Rectal smooth muscle tissue (tissue), 1 donor: ENCODE measurements around the gene DAPK2.
"Not testable (repeated sequence)": the region's sequence is repeated elsewhere in the genome, so short reads cannot be mapped to it uniquely, and the experiment has no call there.

ENCODE experiments used
- H3K27ac ChIP-seq: one replicate; pipeline ENCODE4 v1.7.0; 2013; ENCODE audit warnings: low read depth, low read length, inconsistent platforms
- H3K27me3 ChIP-seq: one replicate; pipeline ENCODE4 v1.7.0; 2013; ENCODE audit warnings: low read length; ENCODE audit not compliant: control insufficient read depth, insufficient read depth
- H3K36me3 ChIP-seq: one replicate; pipeline ENCODE4 v1.7.0; 2013; ENCODE audit warnings: low read length; ENCODE audit not compliant: control insufficient read depth, insufficient read depth
- H3K4me1 ChIP-seq: one replicate; pipeline ENCODE4 v1.7.0; 2013; ENCODE audit warnings: low read length; ENCODE audit not compliant: control insufficient read depth, insufficient read depth
- H3K4me3 ChIP-seq: one replicate; pipeline ENCODE4 v1.7.0; 2013; ENCODE audit warnings: low read length
- H3K9ac ChIP-seq: one replicate; pipeline ENCODE4 v1.7.0; 2013; ENCODE audit warnings: low read length

The DAPK2 gene

DNA sequence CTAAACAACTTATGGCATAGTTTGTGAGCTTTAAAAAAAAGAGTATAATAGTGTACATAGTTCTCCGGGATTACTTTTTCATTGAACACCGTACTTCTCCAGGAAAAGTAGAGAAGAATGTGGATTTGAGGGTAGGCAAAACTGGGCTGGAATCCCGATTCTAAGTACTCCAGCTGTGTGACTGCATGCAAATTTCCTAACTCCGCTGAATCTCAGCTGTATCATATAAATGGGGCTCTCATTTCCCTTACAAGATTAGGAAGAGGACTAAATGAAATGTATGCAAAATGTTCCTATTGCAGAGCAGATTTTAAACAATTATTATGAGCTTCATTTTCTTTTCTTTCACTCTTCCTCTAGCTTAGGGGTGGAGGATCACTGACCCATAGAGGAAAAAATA, 142.2 kb downstream of the DAPK2 start:
- no peaks in the 10 kb centered on the region for H3K4me1 ChIP-seq
- no peak overlapping the region for H3K9ac ChIP-seq
- no peaks in the 10 kb centered on the region for H3K27me3 ChIP-seq

DNA sequence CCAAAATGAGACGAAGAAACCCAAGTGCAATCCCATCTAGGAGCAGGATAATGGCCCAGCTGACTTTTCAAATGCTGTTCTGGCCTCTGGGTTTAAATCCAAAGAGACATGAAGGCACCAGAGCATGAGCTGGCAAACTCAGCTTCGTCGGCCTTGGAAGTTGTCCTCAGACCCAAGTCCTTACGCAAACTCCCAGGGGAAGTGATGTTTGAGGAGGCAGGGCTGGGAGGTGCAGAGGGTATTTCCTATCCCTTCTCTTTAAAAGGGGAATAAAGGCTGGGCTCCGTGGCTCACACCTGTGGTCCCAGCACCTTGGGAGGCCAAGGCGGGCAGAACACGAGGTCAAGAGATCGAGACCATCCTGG, 143.6 kb downstream of the DAPK2 start:
- Histone ChIP-seq H3K4me3 (no peak overlapping the region), H3K27me3 (no peaks in the 10 kb centered on the region), H3K4me1 (no peaks in the 10 kb centered on the region), H3K36me3 (no peaks in the 10 kb centered on the region), H3K9ac (no peak overlapping the region), H3K27ac (no peak overlapping the region)

More for the DNA sequence above, 142.2 kb downstream of the DAPK2 start:
- Histone ChIP-seq H3K4me3 (no peak overlapping the region), H3K27ac (no peak overlapping the region), H3K36me3 (no peaks in the 10 kb centered on the region)

DNA sequence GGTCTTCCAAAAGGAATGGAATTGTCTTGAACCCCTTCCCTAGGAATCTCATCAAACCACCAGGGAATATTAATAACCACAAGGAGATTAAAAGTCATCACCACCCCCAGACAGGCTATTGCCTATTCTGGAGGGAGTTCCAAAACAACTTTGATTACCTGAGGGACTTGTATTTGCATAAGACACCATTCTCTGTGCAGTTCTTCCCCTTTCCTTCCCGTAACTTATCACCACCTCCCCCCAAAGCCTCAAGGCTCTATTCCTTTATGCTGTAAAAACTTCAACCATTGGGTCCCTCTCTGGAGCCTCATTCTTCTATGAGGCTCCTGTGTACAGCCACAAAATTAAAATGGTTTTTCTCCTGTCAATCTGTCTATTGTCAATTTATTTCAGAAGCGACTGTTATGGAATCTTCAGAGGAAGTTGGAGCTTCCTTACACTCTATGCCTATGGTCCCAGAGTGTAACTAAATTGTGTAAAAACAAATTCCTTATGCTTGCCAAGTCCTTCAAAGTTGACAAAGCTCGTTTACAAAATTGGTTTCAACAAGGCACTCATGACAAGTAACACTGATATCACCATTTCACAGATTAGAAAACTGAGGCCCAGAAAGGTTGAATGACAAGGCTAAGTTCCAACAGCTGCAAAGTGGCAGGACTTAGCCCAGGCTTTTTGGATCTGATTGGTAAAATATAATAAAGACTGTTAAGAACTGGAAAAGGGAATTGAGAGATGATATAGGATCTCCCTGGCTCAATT, 144.2 kb downstream of the DAPK2 start:
- Histone ChIP-seq H3K4me3 (no peak overlapping the region), H3K4me1 (no peaks in the 10 kb centered on the region)

DNA sequence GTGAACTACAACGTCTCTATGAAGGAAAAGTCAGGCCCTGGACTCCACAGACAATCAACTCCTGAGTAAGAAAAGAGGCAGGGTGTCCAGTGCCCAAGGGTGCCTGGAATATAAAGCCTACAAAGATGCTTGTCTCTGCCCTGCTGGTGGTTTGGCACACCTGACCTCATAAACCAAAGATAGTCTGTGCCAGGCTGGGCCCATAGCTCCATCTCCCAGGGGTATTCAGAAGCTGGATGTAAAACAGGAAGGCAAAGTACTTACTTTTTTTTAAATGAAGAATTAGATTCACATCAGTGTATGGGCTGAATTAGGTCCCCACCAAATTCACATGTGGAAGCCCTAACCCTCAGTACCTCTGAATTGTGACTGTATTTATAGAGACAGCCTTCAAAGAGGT, 146.0 kb downstream of the DAPK2 start:
- Histone ChIP-seq H3K27ac (no peak overlapping the region), H3K4me1 (no peaks in the 10 kb centered on the region), H3K4me3 (no peak overlapping the region), H3K9ac (no peak overlapping the region), H3K27me3 (no peaks in the 10 kb centered on the region), H3K36me3 (no peaks in the 10 kb centered on the region)

More for the DNA sequence above, 144.2 kb downstream of the DAPK2 start:
- H3K27ac ChIP-seq: no peak overlapping the region
- H3K27me3 ChIP-seq: no peaks in the 10 kb centered on the region
- H3K36me3 ChIP-seq: no peaks in the 10 kb centered on the region
- H3K9ac ChIP-seq: no peak overlapping the region

DNA sequence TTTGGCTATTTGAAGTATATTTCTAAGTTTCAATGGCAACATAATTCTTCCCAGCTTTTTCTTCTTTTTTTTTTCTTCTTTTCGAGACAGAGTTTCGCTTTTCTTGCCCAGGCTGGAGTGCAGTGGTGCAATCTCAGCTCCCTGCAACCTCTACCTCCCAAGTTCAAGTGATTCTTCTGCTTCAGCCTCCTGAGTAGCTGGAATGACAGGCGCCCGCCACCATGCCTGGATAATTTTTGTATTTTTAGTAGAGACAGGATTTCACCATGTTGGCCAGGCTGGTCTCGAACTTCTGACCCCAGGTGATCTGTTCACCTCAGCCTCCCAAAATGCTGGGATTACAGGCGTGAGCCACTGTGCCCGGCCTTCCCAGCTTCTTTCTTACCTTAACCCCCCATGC, 146.7 kb downstream of the DAPK2 start:
- not testable (repeated sequence) for H3K27ac ChIP-seq, H3K36me3 ChIP-seq, H3K27me3 ChIP-seq, H3K4me3 ChIP-seq, H3K4me1 ChIP-seq, H3K9ac ChIP-seq

DNA sequence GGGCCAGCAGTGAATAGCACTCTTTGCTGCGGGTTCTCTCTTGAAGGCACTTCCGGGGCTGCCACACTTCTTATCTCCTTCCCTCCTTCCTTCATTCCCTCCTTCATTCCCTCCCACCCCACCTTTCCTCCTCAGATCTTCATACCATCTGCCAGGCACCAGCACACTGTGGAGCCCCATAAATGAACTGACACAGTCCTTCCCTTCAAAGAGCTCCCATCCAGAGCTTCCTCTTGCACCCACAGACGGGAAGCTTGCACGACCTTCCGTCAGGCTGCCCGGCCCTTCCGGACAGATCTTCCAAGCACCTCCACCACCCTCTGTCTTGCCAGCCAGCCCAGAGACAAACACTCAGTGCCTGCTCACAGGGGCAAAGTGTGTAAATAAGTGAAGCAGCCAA, 147.1 kb downstream of the DAPK2 start:
- no peaks in the 10 kb centered on the region for H3K4me1 ChIP-seq

DNA sequence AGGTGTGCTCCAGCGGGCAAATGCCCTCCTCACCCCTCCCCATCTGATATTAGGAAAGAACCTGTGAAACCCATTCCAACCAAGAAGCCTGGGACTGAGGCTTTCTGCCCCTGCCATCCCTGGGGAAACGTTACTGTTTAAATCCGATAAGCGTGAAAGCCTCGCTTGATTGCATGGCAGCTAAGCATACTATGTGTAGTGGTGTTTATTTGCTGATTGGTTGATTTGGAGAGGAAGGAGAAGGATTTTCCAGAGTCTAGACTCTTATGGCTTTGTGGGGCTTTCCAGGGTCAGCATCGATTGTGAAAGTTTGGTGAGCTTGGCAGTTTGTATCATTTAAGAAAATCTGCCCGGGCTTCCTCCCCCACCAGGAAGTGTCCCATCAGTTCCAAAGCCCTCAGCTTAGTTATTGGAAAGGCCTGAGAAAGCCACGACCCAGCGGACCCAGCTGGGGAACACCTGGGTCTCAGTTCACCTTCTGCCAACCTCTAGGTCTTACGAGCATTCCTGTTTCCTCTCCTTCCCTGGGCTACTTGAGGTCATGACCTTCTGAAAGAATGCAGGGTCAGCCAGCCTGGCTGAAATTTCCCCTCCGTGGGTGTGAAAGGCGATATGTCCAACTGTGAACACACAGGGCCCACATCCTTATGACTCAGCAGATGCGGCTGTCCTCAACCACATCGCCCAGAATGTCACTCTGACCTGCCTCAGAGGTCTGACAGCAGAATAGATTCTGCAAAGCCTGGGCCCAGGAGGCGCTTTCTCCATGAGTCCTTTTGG, 149.8 kb downstream of the DAPK2 start:
- Histone ChIP-seq H3K4me1 (no peaks in the 10 kb centered on the region), H3K27me3 (no peaks in the 10 kb centered on the region), H3K4me3 (no peak overlapping the region), H3K9ac (no peak overlapping the region), H3K27ac (no peak overlapping the region), H3K36me3 (no peaks in the 10 kb centered on the region)

More for the DNA sequence above, 147.1 kb downstream of the DAPK2 start:
- no peaks in the 10 kb centered on the region for H3K36me3 ChIP-seq
- H3K9ac ChIP-seq: no peak overlapping the region
- H3K4me3 ChIP-seq: no peak overlapping the region
- no peak overlapping the region for H3K27ac ChIP-seq
- H3K27me3 ChIP-seq: no peaks in the 10 kb centered on the region

DNA sequence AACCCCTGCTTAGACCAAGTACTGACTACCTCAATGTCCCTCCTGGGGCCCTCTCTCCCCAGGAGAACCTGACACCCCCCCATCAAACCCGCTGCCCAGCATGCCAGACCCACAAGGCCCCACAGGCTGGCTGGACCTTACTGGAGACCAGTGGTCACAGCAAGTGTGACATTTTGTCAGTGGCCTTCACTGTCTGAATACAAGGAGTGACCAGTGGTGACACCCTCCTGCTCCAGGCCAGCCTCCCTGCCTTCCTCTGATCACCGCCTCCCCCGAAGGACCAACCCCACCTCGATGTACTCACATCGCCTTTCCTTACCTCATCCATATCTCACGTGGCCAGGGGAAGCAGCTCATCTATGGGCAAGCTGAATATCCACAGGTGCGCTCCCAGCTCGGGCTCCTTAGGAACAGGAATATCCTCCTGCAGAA, 150.5 kb downstream of the DAPK2 start:
- H3K27ac ChIP-seq: no peak overlapping the region
- no peak overlapping the region for H3K9ac ChIP-seq
- no peaks in the 10 kb centered on the region for H3K4me1 ChIP-seq

DNA sequence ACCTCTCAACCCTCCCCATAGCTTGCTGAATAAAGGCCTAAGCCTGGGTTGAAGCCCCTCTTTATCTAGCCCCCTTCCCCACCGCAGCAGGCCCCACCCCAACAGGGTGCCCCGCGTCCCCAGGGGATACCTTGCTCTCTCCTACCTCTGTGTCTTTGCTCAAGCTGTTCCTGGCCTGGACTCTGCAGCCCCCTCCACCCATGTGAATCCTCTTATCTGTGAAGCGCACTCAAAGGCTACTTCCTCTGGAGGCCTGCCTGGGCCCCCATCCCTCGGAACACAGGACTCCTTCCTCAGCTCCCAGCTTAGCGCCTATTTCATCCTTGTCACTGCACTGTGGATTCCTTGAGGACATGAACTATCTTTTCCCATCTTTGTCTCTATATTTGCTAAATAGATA, 151.1 kb downstream of the DAPK2 start:
- Histone ChIP-seq H3K27me3 (no peaks in the 10 kb centered on the region), H3K9ac (no peak overlapping the region), H3K4me1 (no peaks in the 10 kb centered on the region), H3K4me3 (no peak overlapping the region), H3K36me3 (no peaks in the 10 kb centered on the region), H3K27ac (no peak overlapping the region)

More for the DNA sequence above, 150.5 kb downstream of the DAPK2 start:
- no peak overlapping the region for H3K4me3 ChIP-seq
- no peaks in the 10 kb centered on the region for H3K36me3 ChIP-seq
- no peaks in the 10 kb centered on the region for H3K27me3 ChIP-seq

DNA sequence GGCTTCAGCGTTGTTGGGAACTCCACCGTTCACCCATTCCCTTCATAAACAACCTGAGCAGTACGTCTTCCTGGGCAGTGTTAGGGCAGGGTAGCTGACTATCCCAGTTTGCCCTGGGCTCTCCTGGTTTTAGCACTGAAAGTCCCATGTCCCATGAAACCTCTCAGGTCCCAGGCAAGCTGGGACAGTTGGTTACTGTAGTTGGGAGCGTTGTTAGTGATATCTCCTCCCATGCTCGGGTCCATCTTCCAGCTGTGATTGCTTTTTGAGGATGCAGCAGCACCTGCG, 151.7 kb downstream of the DAPK2 start:
- no peak overlapping the region for H3K9ac ChIP-seq
- no peaks in the 10 kb centered on the region for H3K4me1 ChIP-seq
- no peak overlapping the region for H3K4me3 ChIP-seq
- H3K27me3 ChIP-seq: no peaks in the 10 kb centered on the region
- H3K36me3 ChIP-seq: no peaks in the 10 kb centered on the region
- H3K27ac ChIP-seq: no peak overlapping the region

DNA sequence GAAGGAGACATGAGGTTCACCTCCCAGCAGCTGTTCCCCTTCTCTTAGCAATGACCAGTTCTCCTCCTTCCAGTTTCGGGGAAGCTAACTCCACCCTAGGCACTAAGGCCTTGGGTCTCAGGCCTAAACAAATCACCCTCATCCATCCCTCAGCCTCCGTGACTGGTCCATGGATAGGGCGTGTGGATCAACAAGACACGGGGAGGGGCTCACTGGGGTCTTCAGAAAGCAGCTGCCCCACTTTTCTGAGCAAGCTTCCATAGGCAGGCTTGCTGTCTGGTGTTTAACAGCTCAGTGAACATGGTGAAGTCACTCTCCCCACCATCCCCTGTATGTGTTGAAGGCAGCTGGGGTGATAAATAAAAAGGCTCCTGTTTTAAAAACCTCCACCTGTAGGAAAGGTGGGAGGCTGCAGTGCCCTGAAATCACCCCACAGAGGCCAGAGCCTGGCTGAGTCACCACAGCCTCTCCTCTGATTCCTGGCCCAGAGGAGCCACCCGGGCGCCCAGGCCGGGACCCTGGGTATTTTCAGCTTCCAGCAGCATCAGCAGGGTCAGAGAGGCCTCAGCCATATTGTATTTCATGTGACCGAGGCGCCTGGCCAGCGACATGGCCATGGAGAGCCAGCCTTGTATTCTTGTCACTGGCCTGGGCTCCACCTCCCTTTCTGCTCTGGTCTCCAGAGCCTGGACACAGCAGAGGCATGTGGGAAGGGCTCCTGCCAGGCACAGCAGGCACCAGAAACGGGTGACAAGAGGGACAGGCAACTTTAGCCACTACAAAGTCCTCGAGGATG, 152.2 kb downstream of the DAPK2 start:
- Histone ChIP-seq H3K9ac (no peak overlapping the region), H3K27ac (no peak overlapping the region)

DNA sequence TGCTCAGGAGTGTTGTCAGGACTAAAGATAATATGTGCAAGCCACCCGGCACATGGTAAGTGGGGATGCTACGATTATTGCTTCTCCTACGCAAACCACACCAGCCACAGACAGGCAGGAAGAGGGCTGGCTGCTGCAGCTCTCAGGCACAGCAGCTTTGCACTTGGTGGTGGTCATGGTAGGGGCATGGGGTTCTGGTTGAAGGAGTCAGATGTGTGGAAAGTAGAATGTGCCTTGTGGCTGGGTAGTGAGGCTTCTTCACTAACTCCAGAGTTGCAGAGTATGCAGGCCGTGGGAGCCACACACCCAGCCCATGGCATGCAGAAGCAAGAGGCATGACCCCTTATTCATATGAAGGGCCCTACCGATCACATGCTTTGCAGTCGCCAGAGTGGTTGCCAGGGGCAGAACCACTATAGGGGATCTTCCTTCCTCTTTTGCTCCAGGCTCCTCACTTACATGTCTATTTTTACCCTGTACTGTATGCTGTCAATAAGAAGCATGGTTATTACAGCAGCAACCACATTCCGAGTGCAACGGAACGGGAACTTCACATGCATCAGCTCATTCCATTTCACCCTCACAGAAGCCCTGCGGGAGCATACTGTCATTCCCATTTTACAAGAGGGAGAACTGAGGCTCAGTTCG, 153.4 kb downstream of the DAPK2 start:
- H3K27ac ChIP-seq: no peak overlapping the region
- no peaks in the 10 kb centered on the region for H3K27me3 ChIP-seq
- H3K4me1 ChIP-seq: no peaks in the 10 kb centered on the region
- H3K9ac ChIP-seq: no peak overlapping the region
- H3K4me3 ChIP-seq: no peak overlapping the region
- H3K36me3 ChIP-seq: no peaks in the 10 kb centered on the region

More for the DNA sequence above, 152.2 kb downstream of the DAPK2 start:
- H3K36me3 ChIP-seq: no peaks in the 10 kb centered on the region
- H3K4me1 ChIP-seq: no peaks in the 10 kb centered on the region
- no peaks in the 10 kb centered on the region for H3K27me3 ChIP-seq
- H3K4me3 ChIP-seq: no peak overlapping the region
